AG10803 (cell line): ENCODE results near the gene ADGB.

Experiments
- DNase-seq: peaks from one replicate; pipeline ENCODE4 v3.0.0; 2010; ENCODE audit warnings: low read depth
- H3K4me3 ChIP-seq: 2 replicates; pipeline ENCODE4 v1.5.1; 2011; ENCODE audit warnings: mild to moderate bottlenecking, low read length, control low read depth
- CTCF ChIP-seq: conservative IDR thresholded peaks from 2 replicates; pipeline ENCODE4 v1.5.1; 2011; ENCODE audit warnings: mild to moderate bottlenecking, low read length, control low read depth, inconsistent platforms

The ADGB gene

GRCh38 chr6:146819596-146820320 lies 221.0 kb downstream of the ADGB start:
- no peak overlapping the region for H3K4me3 ChIP-seq
- no peak for DNase-seq
- TF ChIP-seq CTCF, result no peak

- TF ChIP-seq CTCF, result no peak
- no peak overlapping the region for H3K4me3 ChIP-seq
- DNase-seq, result no peak
These were observed 228.6 kb downstream of the ADGB start for GRCh38 chr6:146827216-146827928.

GRCh38 chr6:146829792-146830565 lies 231.2 kb downstream of the ADGB start:
- no peak for TF ChIP-seq CTCF
- no peak for DNase-seq
- H3K4me3 ChIP-seq, result no peak overlapping the region

GRCh38 chr6:146833157-146833556 lies 234.4 kb downstream of the ADGB start:
- TF ChIP-seq CTCF, result no peak
- no peak for DNase-seq
- H3K4me3 ChIP-seq, result no peak overlapping the region

GRCh38 chr6:146840216-146840615 lies 241.4 kb downstream of the ADGB start:
- DNase-seq, result no peak
- H3K4me3 ChIP-seq, result no peak overlapping the region
- TF ChIP-seq CTCF, result no peak

GRCh38 chr6:146840641-146841040 lies 241.9 kb downstream of the ADGB start:
- TF ChIP-seq CTCF, result no peak
- no peak overlapping the region for H3K4me3 ChIP-seq
- DNase-seq, result no peak

- TF ChIP-seq CTCF, result no peak
- DNase-seq, result peak; percentile 43
- H3K4me3 ChIP-seq, result no peak overlapping the region
These were observed 248.7 kb downstream of the ADGB start for GRCh38 chr6:146847426-146847825.
